Gastrocnemius medialis (tissue), 4 donors: ENCODE results near the gene SLC25A26.

Experiments used
- POLR2A ChIP-seq, 2 donors: fragments of 450-650 bp; IDR thresholded peaks; one replicate each; pipeline ENCODE4 v1.6.1; 2017; ENCODE audit warnings: antibody characterized with exemption in 2 of 2, mild to moderate bottlenecking in 2 of 2, moderate library complexity in 2 of 2
- TF ChIP-seq, protein P1 (sequence below), 5 experiments: fragments of 450-650 bp in 3 of 5; fragments of 200-600 bp in 2 of 5; sonication (generic) in 2 of 5; IDR thresholded peaks in 4 of 5; conservative IDR thresholded peaks in 1 of 5; 1 replicate in 4 of 5; 2 replicates in 1 of 5; pipeline ENCODE4 v1.5.1; 2016 to 2019; ENCODE audit warnings: antibody characterized with exemption in 5 of 5, mild to moderate bottlenecking in 3 of 5, moderate library complexity in 3 of 5

DNA sequence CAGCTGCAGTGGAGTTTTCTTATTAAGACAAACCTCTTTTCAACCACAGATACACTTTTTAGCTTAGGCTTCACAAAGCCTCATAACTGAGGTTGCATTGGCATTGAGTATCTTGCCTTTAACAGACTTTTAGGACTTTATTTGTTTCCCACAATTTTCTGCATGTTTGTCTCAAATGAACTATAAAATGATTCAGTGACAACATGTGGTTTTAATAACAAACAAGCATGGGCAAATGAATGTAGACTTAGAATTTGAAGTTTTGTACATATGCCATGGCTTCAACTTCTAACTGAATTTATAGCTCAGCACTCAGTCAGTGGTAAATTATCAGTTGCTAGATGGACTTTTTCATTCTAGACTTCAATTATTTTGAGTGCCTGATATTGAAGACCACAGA is 101.6 kb downstream of the SLC25A26 start:
- no peak for TF ChIP-seq POLR2A (IDR thresholded peaks at IDR 0.05)
- TF ChIP-seq, protein P1, sequence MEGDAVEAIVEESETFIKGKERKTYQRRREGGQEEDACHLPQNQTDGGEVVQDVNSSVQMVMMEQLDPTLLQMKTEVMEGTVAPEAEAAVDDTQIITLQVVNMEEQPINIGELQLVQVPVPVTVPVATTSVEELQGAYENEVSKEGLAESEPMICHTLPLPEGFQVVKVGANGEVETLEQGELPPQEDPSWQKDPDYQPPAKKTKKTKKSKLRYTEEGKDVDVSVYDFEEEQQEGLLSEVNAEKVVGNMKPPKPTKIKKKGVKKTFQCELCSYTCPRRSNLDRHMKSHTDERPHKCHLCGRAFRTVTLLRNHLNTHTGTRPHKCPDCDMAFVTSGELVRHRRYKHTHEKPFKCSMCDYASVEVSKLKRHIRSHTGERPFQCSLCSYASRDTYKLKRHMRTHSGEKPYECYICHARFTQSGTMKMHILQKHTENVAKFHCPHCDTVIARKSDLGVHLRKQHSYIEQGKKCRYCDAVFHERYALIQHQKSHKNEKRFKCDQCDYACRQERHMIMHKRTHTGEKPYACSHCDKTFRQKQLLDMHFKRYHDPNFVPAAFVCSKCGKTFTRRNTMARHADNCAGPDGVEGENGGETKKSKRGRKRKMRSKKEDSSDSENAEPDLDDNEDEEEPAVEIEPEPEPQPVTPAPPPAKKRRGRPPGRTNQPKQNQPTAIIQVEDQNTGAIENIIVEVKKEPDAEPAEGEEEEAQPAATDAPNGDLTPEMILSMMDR (IDR thresholded peaks at IDR 0.05 in 4 of 5, conservative IDR thresholded peaks at IDR 0.05 in 1 of 5) = no peak
